OCI-LY3 (cell line): ENCODE data around the gene RAMP1.

Experiments used
- H2AFZ ChIP-seq: fragments of 200-600, 300-600 bp; shearing (Covaris generic); 2 replicates; pipeline ENCODE4 v1.6.0; 2014; ENCODE audit warnings: antibody characterized with exemption, low read depth, low read length
- H3K27ac ChIP-seq: fragments of 200-600, 300-600 bp; sonication (generic); 2 replicates; pipeline ENCODE4 v1.5.1; 2014; ENCODE audit warnings: mild to moderate bottlenecking, low read length, moderate library complexity, mixed read lengths
- H3K27me3 ChIP-seq: fragments of 200-600, 300-600 bp; sonication (generic); 2 replicates; pipeline ENCODE4 v1.6.1; 2014; ENCODE audit warnings: low read depth, low read length, mixed read lengths
- H3K36me3 ChIP-seq: fragments of 200-600, 300-600 bp; sonication (generic); replicated peaks from 2 replicates; pipeline ENCODE3; 2014; ENCODE audit warnings: low read depth, low read length, mixed read lengths
- H3K4me1 ChIP-seq: fragments of 300-600, 200-600 bp; sonication (generic); 2 replicates; pipeline ENCODE4 v1.6.1; 2014; ENCODE audit warnings: low read length, mixed read lengths
- H3K4me2 ChIP-seq: fragments of 200-600, 300-600 bp; sonication (generic); 2 replicates; pipeline ENCODE4 v1.6.1; 2014; ENCODE audit warnings: low read length, mixed read lengths
- H3K4me3 ChIP-seq: fragments of 300-600, 200-600 bp; sonication (generic); 2 replicates; pipeline ENCODE4 v1.5.1; 2014; ENCODE audit warnings: antibody characterized with exemption, mild to moderate bottlenecking, low read length, moderate library complexity
- H3K79me2 ChIP-seq: fragments of 300-600, 200-600 bp; shearing (Covaris generic); 2 replicates; pipeline ENCODE4 v1.6.1; 2014; ENCODE audit warnings: mild to moderate bottlenecking, low read length, mixed read lengths
- H3K9ac ChIP-seq: fragments of 300-600, 200-600 bp; shearing (Covaris generic); 2 replicates; pipeline ENCODE4 v1.6.0; 2014; ENCODE audit warnings: mild to moderate bottlenecking, low read length, moderate library complexity
- H3K9me3 ChIP-seq: fragments of 200-600, 300-600 bp; shearing (Covaris generic); 2 replicates; pipeline ENCODE4 v1.6.1; 2014; ENCODE audit warnings: low read length, mixed read lengths; ENCODE audit not compliant: insufficient read depth
- H4K20me1 ChIP-seq: fragments of 200-600, 300-600 bp; sonication (generic); 2 replicates; pipeline ENCODE4 v1.6.1; 2016; ENCODE audit warnings: low read length, mixed read lengths; ENCODE audit not compliant: insufficient read depth
- CTCF ChIP-seq: fragments of 200-600, 300-600 bp; sonication (generic); IDR thresholded peaks from 2 replicates; pipeline ENCODE4 v1.5.1; 2014; ENCODE audit warnings: antibody characterized with exemption, low read length, low read depth
- EZH2phosphoT487 ChIP-seq: fragments of 200-600 bp; shearing (Covaris generic); IDR thresholded peaks from 2 replicates; pipeline ENCODE4 v1.6.1; 2018; ENCODE audit warnings: antibody characterized with exemption, mixed run types, low read depth

Gene RAMP1

DNA sequence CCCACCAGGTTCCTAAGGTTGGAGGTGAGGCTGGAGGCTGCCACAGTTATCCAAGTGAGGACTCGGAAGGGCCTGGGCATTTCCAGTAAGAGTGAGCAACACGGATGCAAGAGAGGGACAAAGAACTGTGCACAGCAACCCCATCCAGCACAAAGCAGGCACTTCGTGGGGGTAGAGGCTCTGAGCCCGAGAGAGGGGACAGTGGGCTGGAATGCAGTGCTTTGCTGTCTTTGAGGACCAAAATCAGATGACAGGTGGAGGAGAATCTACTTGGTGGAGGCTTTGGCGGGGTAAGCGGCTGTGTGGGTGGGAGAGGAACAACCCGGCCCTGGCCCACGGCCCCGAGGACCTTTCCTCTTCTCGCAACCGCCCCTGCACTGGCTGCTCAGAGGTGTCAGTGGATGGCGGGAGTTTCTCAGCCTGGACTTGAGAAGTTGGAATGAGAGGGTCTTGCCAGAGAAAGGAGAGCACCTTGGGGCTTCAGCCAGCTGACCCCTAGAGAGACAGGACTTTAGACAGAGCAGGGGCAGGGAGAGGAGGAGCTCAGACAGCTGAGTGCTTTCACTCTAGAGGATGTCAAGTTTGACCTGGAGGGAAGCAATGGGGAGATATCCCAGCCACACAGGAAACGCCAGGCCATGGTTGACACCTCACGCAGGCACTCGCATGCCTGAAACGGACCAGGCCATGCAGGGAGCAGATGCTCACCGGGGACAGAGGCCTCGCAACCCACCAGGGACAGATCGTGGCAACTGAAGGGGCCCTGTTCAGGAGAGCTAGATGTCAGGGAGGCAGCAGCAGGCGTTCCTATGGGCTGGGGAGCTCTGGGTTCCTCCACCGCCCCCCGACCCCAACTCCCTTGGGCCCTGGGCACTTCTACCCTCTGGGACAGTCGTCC, 11.6 kb downstream of the RAMP1 start:
- H3K9me3 ChIP-seq = no peaks in the 10 kb centered on the region

DNA sequence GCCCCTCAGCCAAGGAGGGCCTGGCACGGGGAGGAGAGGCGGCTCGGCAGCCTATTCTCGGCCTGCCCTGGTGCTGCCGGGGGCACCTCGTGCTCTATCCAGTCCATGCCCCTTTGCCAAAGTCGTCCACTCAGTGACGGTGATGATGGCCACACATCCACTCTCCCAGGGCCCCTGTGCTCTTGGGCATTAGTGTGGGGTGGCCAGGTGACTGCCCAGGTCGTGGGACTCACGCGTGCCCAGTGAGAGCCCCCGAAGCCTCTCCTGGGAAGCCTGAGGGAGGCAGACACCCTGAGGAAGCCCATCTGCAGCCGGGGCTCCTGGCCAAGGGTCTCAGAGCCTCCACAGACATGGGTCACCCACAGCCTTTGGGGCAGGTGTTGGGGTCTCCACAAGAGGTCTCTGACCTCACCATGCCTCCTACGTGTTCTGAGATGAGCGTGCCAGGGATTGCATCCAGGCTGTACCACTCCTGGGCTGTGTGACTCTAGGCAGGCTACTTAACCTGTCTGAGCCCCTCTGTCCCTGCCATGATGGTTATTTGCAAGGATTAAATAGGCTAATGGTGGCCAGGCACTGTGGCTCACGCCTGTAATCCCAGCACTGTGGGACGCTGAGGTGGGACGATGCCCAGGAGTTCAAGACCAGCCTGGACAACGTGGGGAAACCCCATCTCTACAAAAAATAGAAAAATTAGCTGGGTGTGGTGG, 12.9 kb downstream of the RAMP1 start:
- Histone ChIP-seq H3K4me3 (no peak overlapping the region), H3K79me2 (no peaks in the 10 kb centered on the region), H3K4me2 (no peak overlapping the region), H3K4me1 (peaks cover 53% of the 10 kb centered on the region), H4K20me1 (no peaks in the 10 kb centered on the region), H3K36me3 (no peaks in the 10 kb centered on the region), H3K9me3 (no peaks in the 10 kb centered on the region), H3K27me3 (no peaks in the 10 kb centered on the region), H2AFZ (no peak overlapping the region), H3K27ac (no peak overlapping the region), H3K9ac (no peak overlapping the region)
- TF ChIP-seq CTCF (no peak), EZH2phosphoT487 (no peak)

More for the DNA sequence above, 11.6 kb downstream of the RAMP1 start:
- Histone ChIP-seq H3K4me3 (no peak overlapping the region), H3K4me2 (no peak overlapping the region), H3K9ac (no peak overlapping the region), H3K79me2 (no peaks in the 10 kb centered on the region), H3K4me1 (peaks cover 59% of the 10 kb centered on the region), H2AFZ (no peak overlapping the region), H3K36me3 (no peaks in the 10 kb centered on the region), H3K27me3 (no peaks in the 10 kb centered on the region), H4K20me1 (no peaks in the 10 kb centered on the region), H3K27ac (no peak overlapping the region)
- TF ChIP-seq EZH2phosphoT487 (no peak), CTCF (no peak)

- Histone ChIP-seq H3K27ac (no peak overlapping the region), H3K9ac (no peak overlapping the region), H3K79me2 (no peaks in the 10 kb centered on the region), H3K36me3 (no peaks in the 10 kb centered on the region), H3K4me3 (no peak overlapping the region), H3K4me2 (no peak overlapping the region), H4K20me1 (no peaks in the 10 kb centered on the region), H3K4me1 (peaks cover 42% of the 10 kb centered on the region), H3K27me3 (no peaks in the 10 kb centered on the region), H3K9me3 (no peaks in the 10 kb centered on the region), H2AFZ (no peak overlapping the region)
- no peak for TF ChIP-seq EZH2phosphoT487
- no peak for TF ChIP-seq CTCF
Measured at GRCh38 chr2:237873421-237873831, 14.0 kb downstream of the RAMP1 start.

- Histone ChIP-seq H3K27ac (no peak overlapping the region), H3K27me3 (no peaks in the 10 kb centered on the region), H3K9me3 (no peaks in the 10 kb centered on the region), H3K9ac (no peak overlapping the region), H3K4me3 (no peak overlapping the region), H4K20me1 (no peaks in the 10 kb centered on the region), H3K4me2 (no peak overlapping the region), H3K4me1 (peaks cover 36% of the 10 kb centered on the region), H3K36me3 (no peaks in the 10 kb centered on the region), H3K79me2 (no peaks in the 10 kb centered on the region), H2AFZ (no peak overlapping the region)
- no peak for TF ChIP-seq EZH2phosphoT487
- no peak for TF ChIP-seq CTCF
Measured at GRCh38 chr2:237873897-237874551, 14.6 kb downstream of the RAMP1 start.
